T-helper 2 cell (primary cell): ENCODE results near the gene SSTR3.
"Not testable (repeated sequence)": the region's sequence is repeated elsewhere in the genome, so short reads cannot be mapped to it uniquely, and the experiment has no call there.

Source experiments
- DNase-seq, 5 experiments: peaks; one replicate each; pipeline versions ENCODE4 v3.0.0 to v3.0.0-alpha.2; 2012 to 2022

Gene SSTR3

DNA sequence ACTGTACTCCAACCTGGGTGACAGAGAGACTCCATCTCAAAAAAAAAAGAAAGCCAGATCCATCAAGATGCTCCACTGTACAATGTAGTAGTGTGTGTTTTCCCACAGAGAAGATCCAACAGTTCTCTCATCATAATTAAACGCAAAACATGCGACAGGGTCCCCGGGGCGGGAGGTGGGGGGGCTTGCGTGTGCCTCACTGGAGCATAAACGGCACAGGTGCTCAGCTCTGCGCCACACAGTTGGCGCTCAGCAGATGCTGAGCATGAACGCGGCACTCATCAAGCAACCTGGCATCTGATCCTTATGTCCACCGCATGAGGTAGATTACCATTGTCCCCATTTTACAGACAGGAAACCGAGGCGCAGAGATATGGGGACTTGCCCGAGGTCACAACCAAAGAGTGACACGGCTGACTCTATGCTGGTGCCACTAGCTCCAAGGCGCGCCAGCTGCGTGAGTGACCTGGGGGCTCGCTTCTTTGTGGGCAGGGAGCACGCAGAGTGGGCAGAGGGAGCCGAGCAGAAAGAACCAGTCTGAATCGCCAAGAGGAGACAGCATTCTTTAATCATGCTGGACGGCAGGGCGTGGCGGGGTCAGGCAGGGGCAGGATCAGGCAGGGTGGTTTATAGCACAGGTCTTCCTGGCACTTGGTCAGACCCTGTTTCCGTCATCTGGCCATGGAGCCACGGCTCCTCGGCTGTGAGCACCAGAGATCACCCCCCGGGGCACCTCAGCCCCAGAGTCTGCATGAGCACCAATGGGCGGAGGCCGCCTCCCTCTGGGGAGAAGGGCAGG lies 32.5 kb downstream of the SSTR3 start:
- DNase-seq, result no peak

DNA sequence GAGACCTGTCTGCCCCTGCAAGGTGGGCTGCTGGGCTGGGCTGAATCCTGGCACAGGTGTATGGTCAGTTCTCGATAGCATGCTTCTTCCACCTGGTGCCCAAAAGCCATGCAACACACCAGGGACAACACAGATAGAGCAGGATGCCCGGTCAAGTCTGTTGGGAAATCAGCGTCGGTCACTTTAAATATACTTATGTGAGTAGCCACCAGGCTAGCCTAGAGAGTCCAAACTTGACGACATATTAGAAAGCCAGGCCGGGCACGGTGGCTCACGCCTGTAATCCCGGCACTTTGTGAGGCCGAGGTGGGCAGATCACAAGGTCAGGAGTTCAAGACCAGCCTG lies 33.2 kb downstream of the SSTR3 start:
- DNase-seq, result no peak

DNA sequence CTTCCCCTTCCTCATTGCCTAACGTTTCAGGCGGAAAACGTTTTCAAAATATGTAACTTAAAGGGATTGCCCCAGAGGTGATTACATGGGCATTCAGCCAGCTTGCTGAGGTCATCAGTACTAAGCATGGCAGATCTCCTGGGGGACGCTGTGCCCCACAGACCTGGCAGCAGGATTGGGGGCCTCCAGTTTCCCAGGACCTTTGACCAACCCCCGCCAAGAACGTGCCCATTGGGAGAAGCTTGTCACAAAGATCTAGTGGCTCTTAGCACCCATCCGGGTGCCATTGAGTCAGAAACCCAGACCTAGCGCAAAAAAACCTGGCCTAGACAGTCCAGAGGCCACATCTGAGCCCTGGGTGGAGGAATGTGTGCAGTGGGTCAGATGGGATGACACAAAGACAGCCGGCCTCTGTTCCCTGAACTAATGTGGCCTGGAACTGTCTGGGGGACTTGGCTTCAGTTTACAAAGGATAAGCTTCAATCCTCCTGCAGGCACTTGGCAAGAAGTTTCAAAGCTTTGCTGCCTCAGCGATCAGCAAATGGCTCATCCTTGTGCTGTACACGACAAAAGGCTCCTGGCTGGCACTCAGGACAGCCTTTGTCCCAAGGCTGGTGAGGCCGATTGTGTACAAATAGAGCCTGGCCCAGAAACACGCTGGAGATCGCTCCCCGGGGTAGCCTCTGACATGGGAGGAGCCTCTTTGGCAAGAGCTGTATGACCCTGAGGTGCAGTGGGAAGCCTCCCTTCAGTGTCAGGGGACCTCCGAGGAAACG lies 33.7 kb downstream of the SSTR3 start:
- no peak for DNase-seq

DNA sequence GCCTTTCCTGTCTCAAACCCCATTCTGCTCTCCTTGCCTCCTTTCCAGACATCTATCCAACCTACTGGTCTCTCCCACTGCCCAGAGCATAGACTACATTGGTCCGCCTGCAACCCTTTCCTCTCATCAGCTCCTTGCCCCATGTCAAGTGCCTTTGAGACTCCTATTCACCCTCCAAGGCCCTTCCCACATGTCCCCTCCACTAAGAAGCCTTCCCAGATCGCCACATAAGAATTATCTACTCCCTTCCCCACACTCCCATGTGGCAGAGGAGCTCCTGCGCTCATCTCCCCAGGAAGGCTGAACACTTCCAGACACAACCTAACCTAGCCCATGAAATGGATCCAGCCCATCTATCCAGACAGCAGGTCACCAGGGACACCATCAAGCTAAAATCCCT lies 34.5 kb downstream of the SSTR3 start:
- no peak for DNase-seq

DNA sequence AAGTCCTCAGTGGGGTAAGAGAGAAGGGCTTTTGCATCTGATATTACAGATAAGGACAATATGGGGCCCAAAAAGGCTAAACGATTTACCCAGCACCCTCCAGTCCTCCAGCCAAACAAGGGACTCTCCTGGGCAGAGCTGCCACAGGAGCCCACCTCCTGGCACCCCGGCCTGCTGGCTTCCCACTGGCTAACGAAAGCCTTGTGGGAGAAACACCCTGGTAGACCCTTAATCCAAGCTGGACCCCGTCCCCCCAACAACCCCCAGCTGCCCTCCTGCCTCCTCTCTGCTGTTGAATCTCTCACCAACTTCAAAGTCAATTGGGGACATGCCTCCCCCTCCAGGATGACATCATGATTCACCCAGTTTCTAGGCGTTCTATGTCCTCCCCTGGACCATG lies 35.1 kb downstream of the SSTR3 start:
- DNase-seq, result no peak

DNA sequence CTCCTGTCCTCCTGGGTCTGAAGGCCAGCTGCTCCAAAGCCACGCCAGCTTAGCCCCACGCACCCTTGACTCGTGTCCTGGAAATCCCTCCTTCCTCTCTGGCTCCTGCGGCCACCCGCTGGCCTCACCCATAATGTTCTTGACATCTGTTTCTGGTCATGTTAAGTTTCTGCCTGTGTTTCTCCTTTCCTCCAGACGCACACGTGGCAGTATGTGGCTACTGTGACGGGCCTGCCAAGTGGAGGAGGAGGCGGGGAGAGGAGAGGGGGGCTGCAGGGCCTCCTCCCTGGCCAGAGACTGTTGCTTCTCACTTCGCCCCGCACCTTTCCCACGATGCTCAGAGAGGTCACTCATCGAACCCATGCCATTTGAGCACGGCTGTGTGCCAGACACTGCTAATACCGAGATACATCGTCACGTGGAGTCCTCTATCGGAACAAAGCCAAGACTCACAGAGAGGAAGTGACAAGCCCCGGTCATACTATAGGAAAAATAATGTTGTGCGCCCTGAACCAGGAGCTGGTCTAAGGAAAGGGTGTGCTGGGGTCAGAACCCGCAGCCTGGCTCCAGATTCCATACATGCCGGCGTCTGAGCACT lies 35.7 kb downstream of the SSTR3 start:
- DNase-seq, result no peak

DNA sequence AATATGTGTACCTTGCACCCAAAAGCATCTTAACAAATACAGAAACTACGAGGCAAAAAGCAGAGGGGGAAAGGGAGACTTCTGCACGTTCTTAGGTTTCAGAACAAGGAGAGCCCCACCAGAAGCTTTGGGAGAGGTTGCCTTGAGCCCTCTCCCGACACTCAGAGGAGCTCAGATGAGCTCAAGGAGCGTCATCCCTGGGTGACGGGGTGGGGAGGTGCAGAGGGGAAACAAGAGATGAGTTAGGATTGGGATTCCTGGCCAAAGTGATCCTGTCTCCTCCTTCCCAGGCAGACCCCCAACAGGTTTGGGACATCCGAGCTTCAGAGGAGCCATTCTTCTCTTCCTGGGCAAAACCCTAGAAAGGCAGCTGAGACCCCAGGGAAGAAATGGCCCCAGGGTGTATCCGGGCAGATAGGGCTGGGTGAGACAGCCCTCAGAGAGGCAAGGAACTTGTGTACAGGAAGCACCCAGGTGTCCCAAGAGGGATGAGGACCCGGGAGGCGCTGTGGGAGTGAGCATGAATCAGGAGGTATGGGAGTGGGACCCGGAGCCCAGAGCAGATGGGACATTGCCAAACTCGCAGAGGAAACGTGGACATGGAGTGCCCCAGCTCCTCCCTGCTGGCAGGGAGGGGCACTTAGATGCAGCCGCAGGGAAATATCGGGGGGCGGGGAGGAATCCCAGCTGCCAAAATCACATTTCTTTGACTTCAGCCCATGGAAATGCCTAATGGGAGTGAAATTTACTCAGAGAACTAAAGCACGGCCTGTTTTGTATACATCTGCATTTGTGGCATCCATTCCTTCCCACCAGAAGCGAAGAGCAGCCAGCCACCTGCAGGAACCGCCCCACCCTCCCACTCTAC lies 36.6 kb downstream of the SSTR3 start:
- DNase-seq, result no peak

DNA sequence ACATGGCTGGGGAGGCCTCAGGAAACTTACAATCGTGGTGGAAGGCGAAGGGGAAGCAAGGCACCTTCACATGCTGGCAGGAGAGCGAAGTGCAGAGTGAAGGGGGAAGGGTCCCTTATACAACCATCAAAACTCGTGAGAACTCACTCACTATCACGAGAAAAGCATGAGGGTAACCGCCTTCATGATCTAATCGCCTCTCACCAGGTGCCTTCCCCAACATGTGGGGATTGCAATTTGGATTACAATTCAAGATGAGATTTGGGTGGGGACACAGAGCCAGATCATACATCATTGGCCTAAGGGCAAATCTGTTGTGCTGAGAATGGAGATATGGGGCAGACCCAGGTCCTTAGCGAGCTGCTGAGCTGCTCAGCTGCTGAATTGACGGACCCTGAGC lies 37.3 kb downstream of the SSTR3 start:
- no peak for DNase-seq

DNA sequence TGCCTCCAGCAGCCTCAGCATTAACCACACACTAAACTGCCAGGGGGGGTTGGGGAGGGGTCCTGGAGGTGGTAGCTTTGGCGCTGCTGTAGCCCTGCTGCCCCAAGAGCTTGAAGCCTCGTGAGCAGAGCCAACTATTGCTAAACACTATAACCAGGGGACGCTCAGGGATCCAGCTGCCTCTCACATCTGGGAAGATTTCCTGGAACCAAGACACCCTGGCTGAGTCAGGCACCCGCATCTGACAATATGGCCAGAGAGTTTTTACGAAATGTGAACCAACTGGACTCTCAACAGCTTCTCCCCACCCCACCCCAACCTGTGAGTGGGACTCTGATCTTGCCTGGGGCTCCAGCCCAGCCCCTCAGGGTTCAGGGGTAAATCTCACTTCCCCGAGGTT lies 38.6 kb downstream of the SSTR3 start:
- DNase-seq, result no peak

DNA sequence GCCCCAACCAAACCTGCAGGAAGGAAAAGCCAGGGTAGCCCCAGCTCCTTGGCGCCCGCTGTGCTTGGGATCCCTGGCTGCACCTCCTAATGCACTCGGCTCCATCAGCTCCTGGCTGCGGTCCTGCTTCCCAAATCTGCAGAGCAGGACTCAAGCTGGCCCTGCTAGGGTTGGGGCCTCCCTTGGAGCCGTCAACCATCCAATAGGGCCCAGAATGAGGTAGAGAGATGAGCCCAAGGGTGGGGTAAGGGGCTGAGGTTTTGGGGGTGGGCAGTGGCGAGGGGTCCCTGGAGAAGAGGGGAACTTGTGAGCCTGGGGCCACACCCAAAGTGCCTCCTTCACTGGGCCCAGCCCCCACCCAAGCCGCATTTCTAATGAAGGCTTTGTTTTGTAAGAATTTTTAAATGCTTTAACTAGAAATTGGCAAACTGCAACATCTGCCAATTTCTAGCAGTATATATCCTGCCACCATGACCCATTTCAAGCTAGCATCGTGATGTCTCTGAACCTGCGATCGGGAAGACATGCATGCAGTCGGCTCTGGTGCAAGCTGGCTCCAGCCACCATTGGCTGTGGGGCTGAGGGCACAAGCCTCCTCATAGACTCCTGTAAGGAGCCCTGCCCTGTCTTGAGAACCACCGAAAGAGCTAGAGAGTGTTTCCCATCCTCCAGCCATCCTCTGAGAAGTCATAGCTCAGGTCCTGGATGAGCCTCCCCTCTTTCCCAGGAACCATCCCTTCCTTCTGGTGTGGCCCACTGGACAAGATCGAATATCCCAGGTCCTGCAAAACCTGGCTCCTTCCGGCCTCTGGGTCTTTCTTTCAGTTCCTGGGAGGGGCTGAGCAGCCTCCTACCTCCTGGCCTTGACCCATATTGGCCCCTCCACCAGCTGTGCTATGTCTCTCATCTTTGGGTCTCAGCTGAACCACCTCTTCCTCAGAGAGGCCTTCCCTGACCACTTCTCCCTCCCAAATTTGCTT lies 39.7 kb downstream of the SSTR3 start:
- no peak for DNase-seq

DNA sequence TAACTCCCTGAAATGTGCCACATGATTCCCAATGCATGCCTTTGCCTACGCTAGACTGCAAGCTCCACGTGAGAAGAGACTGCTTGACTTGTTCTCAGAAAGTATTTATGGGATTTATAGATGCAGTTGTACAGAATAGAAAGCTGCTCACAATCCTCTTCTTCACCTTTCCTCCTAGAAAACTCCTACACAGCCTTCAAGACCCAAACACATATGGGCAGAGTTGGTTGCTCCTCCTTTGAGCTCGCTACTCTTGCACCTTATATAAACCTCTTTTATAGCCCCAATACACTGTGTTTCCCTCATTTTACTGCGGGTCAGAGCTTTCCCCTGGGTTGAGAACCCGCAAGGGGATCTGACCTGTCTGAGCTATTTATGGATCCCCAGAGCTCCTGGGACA lies 40.6 kb downstream of the SSTR3 start:
- DNase-seq, result no peak

DNA sequence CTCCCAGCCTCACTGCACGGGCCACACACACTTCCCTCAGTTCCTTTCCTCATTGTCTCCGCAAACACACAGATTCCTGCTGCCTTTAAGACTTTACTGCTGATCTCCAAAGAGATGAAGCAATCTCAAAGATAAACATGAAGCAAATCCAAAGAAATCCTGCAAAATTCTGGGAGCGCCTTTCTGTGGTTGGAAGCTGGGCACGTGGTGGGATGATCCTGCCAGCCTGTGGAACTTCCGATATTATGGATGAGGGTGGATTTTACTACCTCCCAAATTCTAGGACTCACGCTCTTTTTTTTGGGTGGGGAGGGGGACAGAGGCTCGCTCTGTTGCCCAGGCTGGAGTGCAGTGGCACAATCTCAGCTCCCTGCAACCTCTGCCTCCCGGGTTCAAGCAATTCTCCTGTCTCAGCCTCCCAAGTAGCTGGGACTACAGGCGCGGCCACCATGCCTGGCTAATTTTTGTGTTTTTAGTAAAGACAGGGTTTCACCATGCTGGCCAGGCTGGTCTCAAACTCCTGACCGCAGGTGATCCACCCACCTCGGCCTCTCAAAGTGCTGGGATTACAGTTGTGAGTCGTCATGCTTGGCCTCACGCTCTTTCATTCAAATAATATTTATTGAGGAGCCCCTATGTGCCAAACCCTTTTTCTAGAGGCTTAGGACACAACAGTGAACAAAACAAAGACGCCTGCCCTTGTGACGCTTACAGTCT lies 41.4 kb downstream of the SSTR3 start:
- DNase-seq, result not testable (repeated sequence)

DNA sequence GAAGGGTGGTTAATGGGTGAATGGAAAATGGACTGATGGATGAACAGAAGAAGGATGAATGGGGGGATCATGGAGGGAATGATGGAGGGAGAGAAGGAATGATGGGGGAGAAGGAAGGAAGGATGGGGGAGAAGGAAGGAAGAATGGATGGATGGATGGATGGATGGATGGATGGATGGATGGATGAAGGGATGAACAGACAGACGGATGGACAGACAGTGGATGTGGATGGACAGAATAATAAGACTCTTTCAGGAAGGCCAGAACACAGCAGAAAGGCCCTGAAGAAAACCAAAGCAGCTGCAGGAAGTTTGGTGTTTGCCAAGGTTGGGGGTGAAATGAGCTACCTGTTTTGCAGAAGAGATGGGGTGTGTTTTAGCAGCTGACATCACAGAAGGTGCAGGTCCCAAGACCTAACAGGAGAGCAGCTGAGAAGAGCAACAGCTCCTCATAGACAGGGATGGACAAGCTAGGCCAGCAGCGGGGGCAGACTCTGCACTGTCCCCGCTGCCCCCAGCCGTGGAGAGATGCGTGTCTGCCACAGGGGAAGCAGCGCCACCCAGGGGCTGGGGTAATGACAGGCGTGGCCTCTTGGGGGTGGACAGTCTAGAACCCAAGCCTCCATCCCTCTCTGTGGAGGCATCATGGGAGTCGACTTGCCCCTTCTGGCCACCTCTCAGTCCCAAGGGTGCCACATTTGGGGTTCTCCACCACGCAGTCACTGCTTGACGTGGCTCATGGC lies 42.2 kb downstream of the SSTR3 start:
- DNase-seq, result no peak

DNA sequence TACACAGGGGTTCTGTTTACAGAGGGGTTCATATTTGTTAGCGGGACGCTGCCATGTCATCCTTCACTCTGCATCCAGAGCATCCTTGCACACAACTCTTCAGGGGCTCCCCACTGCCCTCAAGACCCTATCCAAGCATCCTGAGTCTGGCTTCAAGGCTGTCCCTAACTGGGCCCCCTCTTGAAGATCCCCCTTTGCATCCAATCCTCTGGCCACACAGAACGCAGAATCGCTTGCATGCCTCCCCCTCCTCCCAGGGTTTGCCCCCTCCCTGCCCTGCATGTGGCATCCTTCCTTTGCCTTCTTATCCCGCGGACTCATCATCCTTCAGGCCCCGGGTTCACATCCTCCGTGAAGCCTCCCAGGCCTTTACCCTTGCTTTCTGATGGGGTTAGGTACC lies 42.9 kb downstream of the SSTR3 start:
- no peak for DNase-seq

DNA sequence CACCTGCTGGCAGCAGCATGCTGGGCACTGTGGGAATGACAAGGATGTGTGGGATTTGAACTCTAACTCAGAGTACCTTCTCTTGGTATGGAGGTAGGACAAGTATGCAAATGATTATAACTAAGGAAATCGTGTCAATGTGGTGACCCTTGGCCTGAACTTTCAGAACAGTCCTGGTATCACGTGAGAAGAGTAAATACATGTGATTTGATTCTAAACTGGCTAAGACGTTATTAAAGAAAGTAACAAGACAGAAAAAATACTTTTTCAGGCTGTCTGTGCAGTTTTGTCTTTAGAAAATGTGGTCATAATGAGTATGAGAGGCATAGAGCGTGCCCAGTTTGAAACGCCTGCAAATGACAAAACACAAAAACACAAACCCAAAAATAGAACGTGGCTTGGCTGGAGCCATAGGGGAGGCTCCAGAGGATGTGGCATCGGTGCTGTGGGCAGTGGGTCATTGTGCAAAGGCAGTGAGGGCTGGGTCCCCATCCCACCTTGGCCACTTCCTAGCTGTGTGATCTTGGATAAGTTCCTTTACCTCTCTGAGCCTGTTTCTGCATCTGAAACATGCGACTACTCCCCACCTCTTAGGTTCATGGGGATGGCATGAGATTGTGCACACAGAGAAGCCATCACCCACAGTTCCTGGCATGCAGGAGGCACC lies 44.2 kb downstream of the SSTR3 start:
- peak in 1 of 5 experiments; percentile 66 for DNase-seq

DNA sequence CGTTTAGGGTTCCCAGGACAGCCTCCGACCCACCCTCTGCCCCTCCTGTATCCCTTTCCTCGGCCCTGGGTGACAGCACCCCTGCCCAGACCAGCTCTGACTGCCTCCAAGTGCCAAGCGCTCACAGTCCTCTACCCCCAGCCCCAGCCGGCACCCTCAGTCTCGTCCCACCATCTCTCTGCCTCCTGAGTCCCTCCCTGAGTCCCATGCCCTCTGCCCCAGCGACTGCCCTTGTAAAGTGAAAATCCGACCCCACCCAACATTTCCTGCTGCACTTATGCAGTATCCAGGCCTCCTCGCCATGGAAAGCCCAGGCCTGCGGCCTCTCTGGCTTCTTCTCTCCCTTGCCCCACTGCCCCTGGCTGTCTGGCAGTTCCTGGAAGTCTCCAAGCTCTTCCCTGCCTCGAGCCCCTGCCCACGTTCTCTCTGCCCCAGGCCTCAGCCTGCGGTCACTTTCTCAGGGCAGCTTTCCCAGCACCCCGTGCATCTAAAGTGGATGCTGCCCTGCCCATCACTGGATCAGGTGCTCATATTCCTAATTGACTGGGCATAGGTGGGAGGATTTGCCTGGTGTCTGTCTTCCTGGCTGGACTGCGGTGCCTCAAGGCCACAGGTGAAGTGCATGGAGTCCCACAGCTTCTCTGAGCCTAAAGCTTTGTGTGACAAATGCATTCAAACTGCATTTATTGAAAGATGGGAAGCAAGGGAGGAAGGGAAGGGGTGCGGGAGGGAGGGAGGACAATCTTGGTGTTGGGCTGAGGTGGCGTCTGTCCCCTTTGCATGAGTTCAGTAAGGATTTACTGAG lies 44.9 kb downstream of the SSTR3 start:
- DNase-seq, result no peak

DNA sequence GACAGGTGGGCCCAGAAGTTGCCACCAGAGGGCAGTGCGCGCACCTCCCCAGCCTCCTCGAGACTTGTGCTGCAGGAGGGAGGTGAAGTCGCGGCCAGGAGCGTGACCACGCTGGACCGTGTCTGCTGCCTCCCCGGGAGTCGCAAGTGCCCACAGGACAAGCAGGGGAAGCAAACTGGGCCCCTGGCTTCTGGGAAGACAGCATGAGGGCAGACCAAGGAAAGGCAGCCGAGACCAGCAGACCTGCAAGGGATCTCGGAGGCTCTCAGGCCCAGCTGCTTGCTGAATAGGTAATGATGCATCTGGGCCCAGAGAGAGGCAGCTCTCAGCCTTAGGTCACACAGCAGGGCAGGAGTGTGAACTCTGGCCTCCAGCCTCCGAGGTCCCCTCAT lies 45.6 kb downstream of the SSTR3 start:
- DNase-seq, result peak; percentile 62 to 87 (median 72)

DNA sequence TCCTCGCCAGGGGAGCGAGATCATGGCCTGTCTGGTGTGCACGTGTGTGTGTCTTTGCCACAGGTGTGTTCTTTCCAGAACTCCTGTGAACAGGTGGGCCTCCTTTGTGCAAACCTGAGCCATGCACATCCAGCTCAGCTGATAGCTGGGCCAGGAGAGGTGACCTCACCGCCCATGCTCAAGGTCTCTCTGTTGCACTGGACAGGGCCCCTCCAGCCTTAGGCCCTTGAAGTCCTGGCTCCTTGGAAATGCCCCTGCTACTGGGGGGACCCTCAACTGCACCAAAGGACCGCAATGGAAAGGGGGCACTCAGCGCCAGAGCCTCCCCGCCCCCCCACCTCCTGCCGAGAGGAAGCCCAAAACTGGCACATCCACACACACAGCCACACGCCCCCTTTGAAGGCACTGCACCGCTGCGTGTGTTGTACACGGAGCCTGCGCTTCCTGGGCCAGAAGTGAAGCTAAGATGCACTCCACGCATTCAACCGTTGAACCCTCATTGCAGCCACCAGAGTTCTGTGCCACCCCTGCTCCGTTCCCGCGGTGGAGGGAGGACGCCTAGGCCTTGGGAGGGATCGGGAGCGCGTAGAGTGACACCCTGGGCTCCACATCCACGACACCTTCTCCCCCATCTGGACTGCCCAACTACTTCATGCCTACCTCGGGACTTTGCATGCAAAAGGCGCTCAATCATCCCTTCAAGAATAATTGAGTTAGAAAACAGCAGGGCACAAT lies 46.2 kb downstream of the SSTR3 start:
- DNase-seq, result peak in 2 of 5 experiments; percentile 50
